Vagina (tissue), 2 donors: ENCODE results near the gene SAP30BP. TPM values are rescaled to one million over a fixed set of nuclear protein-coding genes. Genes with fewer than 3 reads are reported as not detected.

ENCODE experiments used
- DNase-seq, 2 donors: peaks; one replicate each; pipeline ENCODE4 v3.0.0-alpha.2; 2017; ENCODE audit errors: extremely low spot score in 2 of 2
- H3K27ac ChIP-seq: fragments of 200-600 bp; sonication (generic); one replicate; pipeline ENCODE4 v1.5.1; 2019
- H3K27me3 ChIP-seq: fragments of 200-600 bp; sonication (generic); one replicate; pipeline ENCODE4 v1.5.1; 2019
- H3K36me3 ChIP-seq, 2 donors: fragments of 200-600 bp; sonication (generic); one replicate each; pipeline ENCODE4 v1.5.1; 2017 to 2019
- H3K4me1 ChIP-seq: fragments of 200-600 bp; sonication (generic); one replicate; pipeline ENCODE4 v1.5.1; 2019
- H3K4me3 ChIP-seq, 2 donors: fragments of 200-600 bp; sonication (generic); 1 replicate in 1 of 2; 2 replicates in 1 of 2; pipeline ENCODE4 v1.5.1; 2016 to 2019
- H3K9me3 ChIP-seq: fragments of 200-600 bp; sonication (generic); one replicate; pipeline ENCODE4 v1.5.1; 2019
- POLR2A ChIP-seq, 2 donors: fragments of 450-650 bp; IDR thresholded peaks; one replicate each; pipeline ENCODE4 v1.6.1; 2017; ENCODE audit warnings: antibody characterized with exemption in 2 of 2, mild to moderate bottlenecking in 2 of 2, moderate library complexity in 2 of 2
- POLR2AphosphoS5 ChIP-seq, 2 donors: sonication (generic); formaldehyde crosslinking; IDR thresholded peaks; one replicate each; pipeline ENCODE4 v1.9.0; 2017; ENCODE audit warnings: antibody characterized with exemption in 2 of 2, mild to moderate bottlenecking in 2 of 2, low read depth in 1 of 2; ENCODE audit not compliant: insufficient read depth in 1 of 2
- intact Hi-C: fragments of 100-400 bp; cut with DNase I; formaldehyde crosslinking; loops from one replicate; pipeline ENCODE4 v1.15.1; 2023
- total RNA-seq: library from RNA; depleted of rRNA; stranded (reverse); fragments of >200 nt; gene quantifications from one replicate; pipeline ENCODE4 v1.2.3, GENCODE V29; 2016
- TF ChIP-seq, protein P1 (sequence below), 3 experiments: fragments of 450-650 bp in 2 of 3; fragments of 200-600 bp in 1 of 3; sonication (generic) in 1 of 3; IDR thresholded peaks; one replicate each; pipeline ENCODE4 v1.5.1; 2017 to 2019; ENCODE audit warnings: antibody characterized with exemption in 3 of 3, mild to moderate bottlenecking in 2 of 3, moderate library complexity in 2 of 3

The SAP30BP gene
- total RNA-seq, 1 donor from 2014 or later, result 79.1 TPM

DNA sequence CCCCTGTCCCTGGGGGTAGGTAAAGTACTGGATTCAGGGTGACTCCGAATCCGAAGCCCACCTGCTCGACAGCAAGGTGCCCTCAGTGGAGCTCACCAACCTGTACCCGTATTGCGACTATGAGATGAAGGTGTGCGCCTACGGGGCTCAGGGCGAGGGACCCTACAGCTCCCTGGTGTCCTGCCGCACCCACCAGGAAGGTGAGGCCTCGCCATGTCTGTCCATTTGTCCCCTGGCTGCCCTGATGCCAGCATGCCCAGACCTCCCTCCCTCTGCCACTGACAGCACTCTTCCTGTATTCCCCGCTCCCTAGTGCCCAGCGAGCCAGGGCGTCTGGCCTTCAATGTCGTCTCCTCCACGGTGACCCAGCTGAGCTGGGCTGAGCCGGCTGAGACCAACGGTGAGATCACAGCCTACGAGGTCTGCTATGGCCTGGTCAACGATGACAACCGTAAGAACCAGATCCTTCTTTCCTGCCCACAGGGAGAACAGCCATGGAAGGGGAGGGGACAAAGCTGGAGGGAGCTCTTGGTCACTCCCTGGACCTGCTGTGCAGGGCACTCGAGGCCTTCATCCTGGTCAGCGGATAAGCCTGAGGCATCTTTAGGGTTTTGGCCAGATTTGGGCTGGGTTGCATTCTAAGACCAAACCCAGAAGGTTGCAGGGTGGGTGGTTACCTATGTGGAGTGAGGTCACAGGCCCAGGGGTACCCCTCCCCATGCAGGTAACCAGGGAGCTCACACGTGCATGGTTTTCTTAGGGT, 83.7 kb downstream of the SAP30BP start:
- intact Hi-C loops, result loop anchor here (5.0 kb wide), 2 partner anchors 79 to 119 kb away; partner anchors contain the start of gene SMIM5
- no peak for DNase-seq
- Histone ChIP-seq H3K27ac (no peak overlapping the region), H3K27me3 (no peaks in the 10 kb centered on the region), H3K9me3 (no peaks in the 10 kb centered on the region), H3K36me3 (peaks cover 0 to 5% of the 10 kb centered on the region in 2 donors), H3K4me1 (peaks cover 38% of the 10 kb centered on the region), H3K4me3 (no peak overlapping the region)
- TF ChIP-seq, protein P1, sequence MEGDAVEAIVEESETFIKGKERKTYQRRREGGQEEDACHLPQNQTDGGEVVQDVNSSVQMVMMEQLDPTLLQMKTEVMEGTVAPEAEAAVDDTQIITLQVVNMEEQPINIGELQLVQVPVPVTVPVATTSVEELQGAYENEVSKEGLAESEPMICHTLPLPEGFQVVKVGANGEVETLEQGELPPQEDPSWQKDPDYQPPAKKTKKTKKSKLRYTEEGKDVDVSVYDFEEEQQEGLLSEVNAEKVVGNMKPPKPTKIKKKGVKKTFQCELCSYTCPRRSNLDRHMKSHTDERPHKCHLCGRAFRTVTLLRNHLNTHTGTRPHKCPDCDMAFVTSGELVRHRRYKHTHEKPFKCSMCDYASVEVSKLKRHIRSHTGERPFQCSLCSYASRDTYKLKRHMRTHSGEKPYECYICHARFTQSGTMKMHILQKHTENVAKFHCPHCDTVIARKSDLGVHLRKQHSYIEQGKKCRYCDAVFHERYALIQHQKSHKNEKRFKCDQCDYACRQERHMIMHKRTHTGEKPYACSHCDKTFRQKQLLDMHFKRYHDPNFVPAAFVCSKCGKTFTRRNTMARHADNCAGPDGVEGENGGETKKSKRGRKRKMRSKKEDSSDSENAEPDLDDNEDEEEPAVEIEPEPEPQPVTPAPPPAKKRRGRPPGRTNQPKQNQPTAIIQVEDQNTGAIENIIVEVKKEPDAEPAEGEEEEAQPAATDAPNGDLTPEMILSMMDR (IDR thresholded peaks at IDR 0.05), result no peak
- TF ChIP-seq POLR2A (IDR thresholded peaks at IDR 0.05), result no peak
- TF ChIP-seq POLR2AphosphoS5 (IDR thresholded peaks at IDR 0.05; ENCODE audit: insufficient read depth in 1 of 2, low read depth in 1 of 2), result no peak

- Histone ChIP-seq H3K4me3 (no peak overlapping the region), H3K27me3 (no peaks in the 10 kb centered on the region), H3K36me3 (no peaks in the 10 kb centered on the region), H3K27ac (no peak overlapping the region), H3K4me1 (peaks cover 38% of the 10 kb centered on the region), H3K9me3 (no peaks in the 10 kb centered on the region)
- TF ChIP-seq POLR2AphosphoS5 (IDR thresholded peaks at IDR 0.05; ENCODE audit: insufficient read depth in 1 of 2, low read depth in 1 of 2) (no peak), POLR2A (IDR thresholded peaks at IDR 0.05) (no peak)
- TF ChIP-seq, protein P1 (IDR thresholded peaks at IDR 0.05), result no peak
- intact Hi-C loops, result loop anchor here (5.0 kb wide), 2 partner anchors 80 to 120 kb away; partner anchors contain the start of gene SMIM5
- no peak for DNase-seq
Measured at GRCh38 chr17:75751676-75752404, 84.7 kb downstream of the SAP30BP start.

GRCh38 chr17:75752405-75752709, 85.2 kb downstream of the SAP30BP start:
- no peak overlapping the region for H3K4me3 ChIP-seq
- TF ChIP-seq, protein P1 (IDR thresholded peaks at IDR 0.05), result no peak
- TF ChIP-seq POLR2AphosphoS5 (IDR thresholded peaks at IDR 0.05; ENCODE audit: insufficient read depth in 1 of 2, low read depth in 1 of 2) (no peak), POLR2A (IDR thresholded peaks at IDR 0.05) (no peak)
- H3K9me3 ChIP-seq, result no peaks in the 10 kb centered on the region
- no peaks in the 10 kb centered on the region for H3K27me3 ChIP-seq
- H3K27ac ChIP-seq, result no peak overlapping the region
- H3K4me1 ChIP-seq, result peaks cover 35% of the 10 kb centered on the region
- H3K36me3 ChIP-seq, result peaks cover 0 to 4% of the 10 kb centered on the region in 2 donors
- no peak for DNase-seq
- intact Hi-C loops, result loop anchor here (5.0 kb wide), 2 partner anchors 80 to 120 kb away; partner anchors contain the start of gene SMIM5

GRCh38 chr17:75752802-75753513, 85.8 kb downstream of the SAP30BP start:
- peaks cover 30% of the 10 kb centered on the region for H3K4me1 ChIP-seq
- no peak for DNase-seq
- TF ChIP-seq, protein P1 (IDR thresholded peaks at IDR 0.05), result no peak
- TF ChIP-seq POLR2A (IDR thresholded peaks at IDR 0.05) (no peak), POLR2AphosphoS5 (IDR thresholded peaks at IDR 0.05; ENCODE audit: insufficient read depth in 1 of 2, low read depth in 1 of 2) (no peak)
- peaks cover 0 to 8% of the 10 kb centered on the region in 2 donors for H3K36me3 ChIP-seq
- intact Hi-C loops, result loop anchor here (5.0 kb wide), 2 partner anchors 81 to 121 kb away; partner anchors contain the start of gene SMIM5
- H3K9me3 ChIP-seq, result no peaks in the 10 kb centered on the region
- peak overlapping the region; percentile 39 to 51 for H3K4me3 ChIP-seq
- H3K27me3 ChIP-seq, result no peaks in the 10 kb centered on the region
- no peak overlapping the region for H3K27ac ChIP-seq
